H1 (cell line): ENCODE results near the gene POLR2C. TPM values are rescaled to one million over a fixed set of nuclear protein-coding genes. Genes with fewer than 3 reads are reported as not detected.

ENCODE experiments used
- CTCF ChIA-PET: fragments of 300-600 bp; sonication (Branson Sonifier 250); formaldehyde crosslinking; loops from one replicate; lab custom pipeline; 2021; ENCODE audit not compliant: partially characterized antibody; lab: Charles Lee
- POLR2A ChIA-PET: fragments of 300-600 bp; sonication (Branson Sonifier 250); formaldehyde crosslinking; loops from one replicate; lab custom pipeline; 2021; ENCODE audit warnings: inconsistent platforms; ENCODE audit not compliant: partially characterized antibody; lab: Charles Lee
- DNase-seq, 2 experiments: peaks; one replicate each; pipeline versions ENCODE4 v3.0.0 to v3.0.0-alpha.2; 2010 to 2022; ENCODE audit warnings: low spot score in 2 of 2, low read depth in 1 of 2, mixed read lengths in 1 of 2
- FAIRE-seq: peaks from 2 replicates; lab custom pipeline; 2011; peaks lifted over from hg19 to GRCh38; lab: Jason Lieb, UNC
- H2AFZ ChIP-seq: 2 replicates; pipeline ENCODE4 v1.8.1; 2012; ENCODE audit warnings: low read length, inconsistent platforms
- H2AK5ac ChIP-seq: 2 replicates; pipeline ENCODE4 v1.6.1; 2013; ENCODE audit warnings: low read depth, low read length
- H2BK120ac ChIP-seq: replicated peaks from 2 replicates; pipeline ENCODE3; 2013; ENCODE audit warnings: low read depth, low read length, inconsistent platforms
- H2BK12ac ChIP-seq: 2 replicates; pipeline ENCODE4 v1.6.1; 2013; ENCODE audit warnings: low read depth, low read length
- H2BK15ac ChIP-seq: 2 replicates; pipeline ENCODE4 v1.6.1; 2013; ENCODE audit warnings: low read length
- H2BK20ac ChIP-seq: 2 replicates; pipeline ENCODE4 v1.6.1; 2013; ENCODE audit warnings: low read length
- H2BK5ac ChIP-seq: 2 replicates; pipeline ENCODE4 v1.6.1; 2013; ENCODE audit warnings: low read depth, low read length
- H3K14ac ChIP-seq: 2 replicates; pipeline ENCODE4 v1.6.1; 2013; ENCODE audit warnings: inconsistent platforms; ENCODE audit not compliant: insufficient read length
- H3K18ac ChIP-seq: 2 replicates; pipeline ENCODE4 v1.6.1; 2013; ENCODE audit warnings: low read length; ENCODE audit errors: extremely low read depth
- H3K23ac ChIP-seq: 2 replicates; pipeline ENCODE4 v1.6.1; 2013; ENCODE audit warnings: inconsistent platforms; ENCODE audit not compliant: insufficient read length
- H3K23me2 ChIP-seq: 2 replicates; pipeline ENCODE4 v1.6.1; 2013; ENCODE audit warnings: low read depth, low read length
- H3K27ac ChIP-seq: 2 replicates; pipeline ENCODE4 v1.6.1; 2011; ENCODE audit warnings: low read depth, low read length, inconsistent platforms
- H3K27me3 ChIP-seq, 4 experiments: replicated peaks in 1 of 4; 1 replicate in 1 of 4; 2 replicates in 3 of 4; pipeline versions ENCODE4 v1.6.1 to v1.8.1; 2011 to 2013; ENCODE audit warnings: low read length in 3 of 4, mild to moderate bottlenecking in 3 of 4, inconsistent platforms in 2 of 4, mixed read lengths in 2 of 4, moderate library complexity in 1 of 4; ENCODE audit not compliant: control insufficient read depth in 3 of 4, insufficient read depth in 3 of 4; ENCODE audit errors: extremely low read depth in 1 of 4
- H3K36me3 ChIP-seq, 4 experiments: 2 replicates each; pipeline versions ENCODE4 v1.6.1 to v1.8.1; 2011 to 2013; ENCODE audit warnings: mild to moderate bottlenecking in 4 of 4, low read length in 3 of 4, moderate library complexity in 2 of 4, control low read depth in 1 of 4, inconsistent platforms in 1 of 4; ENCODE audit not compliant: insufficient read depth in 4 of 4, control insufficient read depth in 2 of 4
- H3K4ac ChIP-seq: replicated peaks from 2 replicates; pipeline ENCODE3; 2013; ENCODE audit warnings: low read length, low read depth, mixed read lengths, inconsistent platforms; ENCODE audit not compliant: insufficient read length
- H3K4me1 ChIP-seq, 4 experiments: replicated peaks in 1 of 4; 1 replicate in 1 of 4; 2 replicates in 3 of 4; pipeline versions ENCODE4 v1.6.1 to v1.8.1; 2011 to 2013; ENCODE audit warnings: low read length in 3 of 4, inconsistent platforms in 2 of 4, mixed read lengths in 1 of 4; ENCODE audit not compliant: insufficient read depth in 4 of 4, control insufficient read depth in 3 of 4
- H3K4me2 ChIP-seq, 2 experiments: 2 replicates each; pipeline versions ENCODE4 v1.6.1 to v1.8.1; 2011 to 2013; ENCODE audit warnings: low read depth in 2 of 2, low read length in 2 of 2, control low read depth in 1 of 2, inconsistent platforms in 1 of 2, mild to moderate bottlenecking in 1 of 2; ENCODE audit not compliant: insufficient read depth in 1 of 2
- H3K4me3 ChIP-seq, 4 experiments: fragments of 200-600, 300-600 bp in 1 of 4; sonication (generic), shearing (Covaris generic), sonication (Bioruptor Twin) in 1 of 4; 2 replicates each; pipeline versions ENCODE4 v1.5.1 to v1.8.1; 2011 to 2016; ENCODE audit warnings: low read length in 4 of 4, low read depth in 3 of 4, control low read depth in 2 of 4, inconsistent platforms in 2 of 4, mild to moderate bottlenecking in 2 of 4, mixed read lengths in 1 of 4, moderate library complexity in 1 of 4; ENCODE audit not compliant: insufficient read depth in 2 of 4; ENCODE audit errors: extremely low read depth in 1 of 4
- H3K56ac ChIP-seq: replicated peaks from 2 replicates; pipeline ENCODE3; 2013; ENCODE audit warnings: low read depth, mild to moderate bottlenecking, mixed read lengths, low read length, inconsistent platforms; ENCODE audit not compliant: insufficient read length
- H3K79me1 ChIP-seq: 2 replicates; pipeline ENCODE4 v1.6.1; 2013; ENCODE audit warnings: low read depth, low read length, control low read depth
- H3K79me2 ChIP-seq, 2 experiments: 2 replicates each; pipeline versions ENCODE4 v1.6.1 to v1.8.1; 2012 to 2013; ENCODE audit warnings: low read length in 2 of 2, mild to moderate bottlenecking in 2 of 2, inconsistent platforms in 1 of 2; ENCODE audit not compliant: insufficient read depth in 2 of 2, control insufficient read depth in 1 of 2
- H3K9ac ChIP-seq, 4 experiments: replicated peaks in 1 of 4; 1 replicate in 1 of 4; 2 replicates in 3 of 4; pipeline versions ENCODE4 v1.6.1 to v1.8.1; 2011 to 2013; ENCODE audit warnings: low read depth in 3 of 4, low read length in 3 of 4, control low read depth in 2 of 4, mild to moderate bottlenecking in 2 of 4, moderate library complexity in 2 of 4, inconsistent platforms in 1 of 4; ENCODE audit errors: extremely low read depth in 1 of 4
- H3K9me3 ChIP-seq, 2 experiments: 2 replicates each; pipeline versions ENCODE4 v1.6.1 to v1.8.1; 2012 to 2013; ENCODE audit warnings: mild to moderate bottlenecking in 2 of 2, moderate library complexity in 2 of 2, control low read depth in 1 of 2, inconsistent platforms in 1 of 2, low read depth in 1 of 2, low read length in 1 of 2, mixed read lengths in 1 of 2; ENCODE audit not compliant: insufficient read depth in 2 of 2
- H4K20me1 ChIP-seq, 2 experiments: replicated peaks in 1 of 2; 2 replicates each; pipeline versions ENCODE3 to v1.8.1; 2011 to 2013; ENCODE audit warnings: inconsistent platforms in 2 of 2, low read length in 2 of 2, mild to moderate bottlenecking in 1 of 2; ENCODE audit not compliant: insufficient read depth in 2 of 2, control insufficient read depth in 1 of 2
- H4K5ac ChIP-seq: 2 replicates; pipeline ENCODE4 v1.6.1; 2013; ENCODE audit warnings: low read length, low read depth, mixed read lengths, inconsistent platforms; ENCODE audit not compliant: insufficient read length
- H4K8ac ChIP-seq: 2 replicates; pipeline ENCODE4 v1.8.0; 2013; ENCODE audit warnings: mild to moderate bottlenecking, moderate library complexity, low read length, inconsistent platforms; ENCODE audit not compliant: insufficient read depth; ENCODE audit errors: extremely low read depth
- H4K91ac ChIP-seq: replicated peaks from 2 replicates; pipeline ENCODE3; 2013; ENCODE audit warnings: low read length, mixed read lengths, inconsistent platforms; ENCODE audit not compliant: insufficient read length
- CBX5 ChIP-seq: fragments of 300-800, 300-1000 bp; sonication (generic); IDR thresholded peaks from 2 replicates; pipeline ENCODE4 v1.7.1; 2016; ENCODE audit warnings: antibody characterized with exemption, low read length, low read depth
- CREB1 ChIP-seq: IDR thresholded peaks from 2 replicates; pipeline ENCODE4 v1.6.1; 2012; ENCODE audit warnings: inconsistent platforms
- EZH2 ChIP-seq: fragments of 200-600 bp; sonication (generic); IDR thresholded peaks from 2 replicates; pipeline ENCODE4 v1.7.1; 2012; ENCODE audit warnings: low read depth, mild to moderate bottlenecking, moderate library complexity, low read length, inconsistent platforms; ENCODE audit not compliant: severe bottlenecking
- KDM1A ChIP-seq: fragments of 200-600, 300-600 bp; sonication (generic); IDR thresholded peaks from 2 replicates; pipeline ENCODE4 v1.7.1; 2016; ENCODE audit warnings: mild to moderate bottlenecking, low read length, borderline replicate concordance
- POLR2AphosphoS5 ChIP-seq: IDR thresholded peaks from 2 replicates; pipeline ENCODE4 v1.6.1; 2011; ENCODE audit warnings: low read depth, low read length
- SP2 ChIP-seq: IDR thresholded peaks from 2 replicates; pipeline ENCODE4 v1.6.1; 2012; ENCODE audit warnings: mild to moderate bottlenecking, low read length, inconsistent platforms
- SP4 ChIP-seq: IDR thresholded peaks from 2 replicates; pipeline ENCODE4 v1.6.1; 2012; ENCODE audit warnings: low read length, inconsistent platforms
- TAF7 ChIP-seq: optimal IDR thresholded peaks from 2 replicates; pipeline ENCODE3; 2011; ENCODE audit warnings: low read depth, mild to moderate bottlenecking, inconsistent platforms, low read length, moderate library complexity, borderline replicate concordance
- TCF12 ChIP-seq: IDR thresholded peaks from 2 replicates; pipeline ENCODE4 v1.6.1; 2011; ENCODE audit warnings: low read depth, mild to moderate bottlenecking, low read length
- USF2 ChIP-seq: IDR thresholded peaks from 2 replicates; pipeline ENCODE4 v1.6.1; 2011; ENCODE audit warnings: low read length, improper control_type of control experiment
- WGBS, 2 experiments: shearing (Covaris generic) in 1 of 2; methylation state at CpG; one replicate each; pipeline versions ENCODE4 v1.1.6 to v1.1.7; 2013 to 2015; ENCODE audit warnings: low lambda C conversion rate in 2 of 2, mixed read lengths in 2 of 2, inconsistent platforms in 1 of 2, low coverage in 1 of 2, missing lambda C conversion rate in 1 of 2; ENCODE audit not compliant: insufficient replicate concordance in 2 of 2, insufficient coverage in 1 of 2, insufficient read length in 1 of 2; ENCODE audit errors: extremely low coverage in 1 of 2, missing lambda C conversion rate in 1 of 2; 5-methylcytosine and 5-hydroxymethylcytosine counted together
- polyA plus RNA-seq, 7 experiments: library from polyadenylated mRNA; depleted of rRNA in 3 of 7; stranded (reverse) in 5 of 7; unstranded in 2 of 7; fragments of >200 nt in 5 of 7; fragments of 200-250 nt in 2 of 7; gene quantifications; 1 replicate in 5 of 7; 2 replicates in 1 of 7; 4 replicates in 1 of 7; pipeline versions ENCODE4 v1.2.1 to v1.2.3, GENCODE V29; 2011 to 2013; ENCODE audit warnings: missing spikeins in 2 of 7, mixed read lengths in 2 of 7
- total RNA-seq: library from RNA; stranded (reverse); fragmentation: NEBNext Ultra II Directional; extraction: Animal tissue kit (Norgen Biotek cat#: 25700); gene quantifications from 2 replicates; pipeline ENCODE4 v1.2.1, GENCODE V29; 2021

The POLR2C gene
- total and polyA plus RNA-seq, 2 of the 8 experiments (the other 6 are each of a cell fraction or from before 2014, with no cell fraction given) = 72.5 to 132 TPM

- H3K23me2 ChIP-seq = no peaks in the 10 kb centered on the region
- H3K79me1 ChIP-seq = no peaks in the 10 kb centered on the region
- H3K4me3 ChIP-seq = no peak overlapping the region
- FAIRE-seq = no peak
- ChIA-PET CTCF (interaction anchor here (1.0 to 1.3 kb wide), 2 partner anchors 12 to 35 kb away, joined by 3 to 4 read pairs; no protein-coding TSS in a partner anchor), POLR2A (interaction anchor here (0.9 to 1.1 kb wide), 3 partner anchors 10 to 35 kb away, joined by 3 to 6 read pairs (median 4); partner anchors contain the start of gene POLR2C)
- no peak overlapping the region for H3K4me2 ChIP-seq
- TF ChIP-seq SP4 (no peak), EZH2 (no peak), KDM1A (no peak), POLR2AphosphoS5 (no peak), TCF12 (no peak), CBX5 (no peak), CREB1 (no peak), SP2 (no peak), TAF7 (no peak), USF2 (no peak)
- no peak overlapping the region for H3K14ac ChIP-seq
- no peak overlapping the region for H4K91ac ChIP-seq
- no peak overlapping the region for H2AK5ac ChIP-seq
- H2BK20ac ChIP-seq = no peak overlapping the region
- no peak overlapping the region for H2AFZ ChIP-seq
- no peak overlapping the region for H3K23ac ChIP-seq
- 95% methylated on average over 10 of the region's 10 CpGs; no CpG with 5 or more reads in 1 of the 2 experiments for WGBS, 2 experiments
- H2BK5ac ChIP-seq = no peak overlapping the region
- H3K4ac ChIP-seq = no peak overlapping the region
- H2BK120ac ChIP-seq = no peak overlapping the region
- no peaks in the 10 kb centered on the region for H3K27me3 ChIP-seq
- DNase-seq = no peak
- no peak overlapping the region for H4K5ac ChIP-seq
- H4K20me1 ChIP-seq = no peaks in the 10 kb centered on the region
- H3K4me1 ChIP-seq = no peaks in the 10 kb centered on the region
- peaks cover 1 to 32% (median 8%) of the 10 kb centered on the region in 4 experiments; a peak in 7 of 8 replicates for H3K36me3 ChIP-seq
- no peak overlapping the region for H2BK15ac ChIP-seq
- H3K18ac ChIP-seq = no peak overlapping the region
- no peak overlapping the region for H3K56ac ChIP-seq
- no peak overlapping the region for H4K8ac ChIP-seq
- H3K79me2 ChIP-seq = peaks cover 0 to 6% of the 10 kb centered on the region in 2 experiments; a peak in 2 of 4 replicates
- no peak overlapping the region for H3K27ac ChIP-seq
- H3K9ac ChIP-seq = no peak overlapping the region
- no peaks in the 10 kb centered on the region for H3K9me3 ChIP-seq
- H2BK12ac ChIP-seq = no peak overlapping the region
Observed at GRCh38 chr16:57452021-57452420, 10.5 kb upstream of the POLR2C start.
